Myocyte (in vitro differentiated cells): ENCODE results near the gene IL18BP. TPM values are rescaled to one million over a fixed set of nuclear protein-coding genes. Genes with fewer than 3 reads are reported as not detected.

ENCODE experiments used
- DNase-seq: peaks from one replicate; pipeline ENCODE4 v3.0.0-alpha.2; 2012; ENCODE audit warnings: low read depth
- total RNA-seq: library from RNA; depleted of rRNA; stranded (reverse); fragments of >200 nt; gene quantifications from 2 replicates; pipeline ENCODE4 v1.2.3, GENCODE V29; 2014

Gene IL18BP
- total RNA-seq, 1 donor from 2014 or later, result 4.1 TPM

DNA sequence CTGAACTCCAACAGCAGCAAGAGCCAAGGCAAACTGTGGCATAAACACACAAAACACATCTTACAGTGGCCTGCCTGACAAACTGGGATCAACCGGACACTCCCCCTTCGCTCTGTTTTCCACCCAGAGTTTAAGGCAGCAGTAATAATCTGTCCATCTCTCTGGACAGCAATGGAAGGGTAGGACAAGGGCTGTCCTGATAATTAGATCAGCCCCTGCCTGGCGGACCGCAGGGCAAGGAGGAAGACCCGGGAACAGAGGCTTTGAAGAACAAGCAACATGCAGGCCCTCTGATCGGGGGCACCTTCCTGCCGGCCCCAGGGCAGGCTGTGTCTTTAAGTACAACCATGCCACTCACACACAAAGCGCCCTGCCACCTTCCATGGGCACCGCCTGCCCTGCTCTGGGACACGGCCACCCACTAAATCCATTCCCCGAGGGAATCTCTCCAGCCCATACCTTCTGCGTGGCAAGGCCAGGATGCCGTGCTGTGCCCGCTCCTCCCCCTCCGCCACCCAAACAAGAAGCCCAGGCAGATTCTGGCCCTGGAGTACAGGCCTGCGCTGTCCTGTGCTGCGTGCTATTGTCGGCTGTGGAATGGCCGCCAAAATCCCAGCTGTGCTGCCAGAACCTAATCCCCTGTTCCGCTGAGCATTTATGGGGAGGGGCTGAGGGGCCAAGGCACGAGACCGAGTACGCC lies 42.8 kb downstream of the IL18BP start:
- DNase-seq, result peak; percentile 94

DNA sequence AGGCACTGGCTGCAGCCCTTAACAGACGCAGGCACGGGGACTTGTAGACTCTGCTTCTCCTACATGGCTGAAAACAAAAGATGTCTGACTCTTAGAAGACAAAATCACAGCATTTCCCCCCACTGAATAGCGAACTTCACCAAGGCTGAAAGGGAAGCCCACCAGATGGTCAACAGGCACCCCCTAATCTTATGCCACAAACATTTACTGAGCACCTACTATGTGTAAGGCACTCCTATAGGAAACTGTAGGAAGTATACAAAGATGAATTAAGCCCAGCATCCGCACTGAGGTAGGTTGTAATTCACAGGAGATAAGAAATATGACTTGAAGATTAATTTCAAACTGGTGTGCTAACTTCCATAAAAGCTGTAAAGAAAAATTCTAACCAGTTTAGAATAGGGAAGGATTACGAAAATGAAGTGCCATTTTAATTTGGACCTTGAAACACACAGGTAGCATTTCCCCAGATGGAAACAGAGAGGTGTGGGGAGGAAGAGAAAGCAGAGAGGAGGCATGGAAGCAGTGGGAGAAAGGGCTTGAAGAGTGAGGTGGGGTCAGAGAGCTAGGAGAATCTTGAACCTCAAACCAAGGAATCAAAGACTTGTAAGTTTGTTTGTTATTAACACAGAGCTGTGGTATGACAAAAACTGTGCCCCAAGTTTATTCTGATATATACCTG lies 43.5 kb downstream of the IL18BP start:
- no peak for DNase-seq

GRCh38 chr11:72045849-72046248 lies 47.1 kb downstream of the IL18BP start:
- no peak for DNase-seq

- no peak for DNase-seq
Observed at GRCh38 chr11:72048766-72049460, 50.2 kb downstream of the IL18BP start.

Other genes with a start within 250 kb of the IL18BP start
- gene DEFB108B, start 165.7 kb upstream of the IL18BP start, total RNA-seq, result not detected in 2 replicates
- gene DEFB131B, start 120.5 kb upstream of the IL18BP start, total RNA-seq, result not detected in 2 replicates
- gene XNDC1N, start 70.3 kb upstream of the IL18BP start, total RNA-seq, result 2.7 and 3.0 TPM in 2 replicates
- gene RNF121, start 69.9 kb upstream of the IL18BP start, total RNA-seq, result 45.3 and 54.3 TPM in 2 replicates
- gene NUMA1, start 81.6 kb downstream of the IL18BP start, total RNA-seq, result 177 and 218 TPM in 2 replicates
- 2.7 and 4.0 TPM in 2 replicates for gene LRRC51, start 81.9 kb downstream of the IL18BP start, total RNA-seq
- 111 and 118 TPM in 2 replicates for gene LAMTOR1, start 104.4 kb downstream of the IL18BP start, total RNA-seq
- gene TOMT, start 107.0 kb downstream of the IL18BP start, total RNA-seq, result not detected in 2 replicates
- gene ANAPC15, start 113.8 kb downstream of the IL18BP start, total RNA-seq, result 23.1 and 25.3 TPM in 2 replicates
- not detected in 2 replicates for gene FOLR3, start 136.8 kb downstream of the IL18BP start, total RNA-seq
- 34.8 and 39.0 TPM in 2 replicates for gene FOLR1, start 193.2 kb downstream of the IL18BP start, total RNA-seq
- not detected in 2 replicates for gene FOLR2, start 217.9 kb downstream of the IL18BP start, total RNA-seq
- gene INPPL1, start 225.9 kb downstream of the IL18BP start, total RNA-seq, result 490 and 646 TPM in 2 replicates
- gene PHOX2A, start 245.3 kb downstream of the IL18BP start, total RNA-seq, result not detected in 2 replicates